ENCODE measurements around the gene SPPL2B. TPM values are rescaled to one million over a fixed set of nuclear protein-coding genes. Genes with fewer than 3 reads are reported as not detected.
A peak's percentile ranks its signal among the peaks of the same experiment; 100 is the strongest.

SPPL2B gene
- total and polyA plus RNA-seq, 9 of the 15 experiments (the other 6 are each of a cell fraction or from before 2014, with no cell fraction given): 0.20 to 81.2 (median 15.1) TPM

DNA sequence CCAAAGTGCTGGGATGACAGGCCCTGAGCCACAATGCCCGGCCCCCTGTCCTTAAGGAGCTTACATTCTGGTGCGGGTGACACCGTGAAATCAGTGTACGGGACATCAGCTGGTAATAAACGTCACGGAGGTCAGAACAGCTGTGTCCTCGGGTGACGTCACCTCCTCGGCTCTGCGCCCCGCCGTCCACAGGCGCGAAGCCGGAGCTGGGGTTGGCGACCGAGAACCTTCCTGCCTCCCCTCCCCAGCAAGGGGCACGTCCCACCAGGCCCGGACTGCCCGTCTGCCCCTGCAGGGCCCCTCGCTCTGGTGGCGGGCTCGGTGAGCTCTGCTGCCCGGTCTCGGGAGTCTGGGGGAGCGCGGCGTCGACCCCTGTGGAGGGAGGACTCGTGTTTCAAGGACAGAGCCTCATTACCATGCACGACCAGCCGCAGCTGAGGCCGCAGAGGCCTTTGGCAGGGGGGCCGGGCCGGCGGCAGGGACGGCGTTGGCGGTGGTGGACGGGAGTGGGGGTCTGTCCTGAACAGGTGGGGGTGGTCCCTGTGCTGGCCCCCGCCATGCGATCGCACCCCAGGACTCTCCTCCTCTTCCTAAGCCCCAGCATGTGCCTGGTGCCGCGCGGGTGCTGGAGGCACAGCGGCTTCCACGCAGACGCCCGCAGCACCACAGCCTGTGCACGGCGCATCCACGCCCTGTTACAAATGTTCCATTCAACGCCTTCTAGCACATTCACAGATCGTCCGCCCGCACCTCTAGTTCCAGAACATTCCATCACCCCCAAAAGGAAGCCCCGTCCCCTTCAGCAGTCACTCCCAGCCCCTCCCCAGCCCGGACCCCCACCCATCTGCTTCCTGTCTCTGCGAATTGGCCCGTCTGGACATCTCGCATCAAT is 25.9 kb upstream of the SPPL2B start (continued):
- TF ChIP-seq FOSL1 (tag; conservative IDR thresholded peaks at IDR 0.05) (no peak), POLR2G (IDR thresholded peaks at IDR 0.05; ENCODE audit: low read depth, low read length) (peak; percentile 38; the same call in 1 of the 2 replicates), MTA1 (IDR thresholded peaks at IDR 0.05; ENCODE audit: borderline replicate concordance) (no peak), ZNF780A (CRISPR knock-in tag; IDR thresholded peaks at IDR 0.05) (no peak), MGA (IDR thresholded peaks at IDR 0.05) (peak; percentile 63), JUN (IDR thresholded peaks at IDR 0.05; ENCODE audit: borderline replicate concordance, low read depth, low read length) (peak; percentile 63; the same call in 1 of the 2 replicates), JUN (CRISPR knock-in tag; IDR thresholded peaks at IDR 0.05; ENCODE audit: borderline replicate concordance) (no peak), NFATC3 (IDR thresholded peaks at IDR 0.05) (no peak), SNIP1 (IDR thresholded peaks at IDR 0.05; ENCODE audit: low read depth) (no peak), RBM15 (IDR thresholded peaks at IDR 0.05; ENCODE audit: insufficient read depth, low read length) (no peak), NR2C1 (IDR thresholded peaks at IDR 0.05) (peak; percentile 34; the same call in 1 of the 2 replicates), NR2C1 (tag; IDR thresholded peaks at IDR 0.05) (no peak), MBD2 (IDR thresholded peaks at IDR 0.05; ENCODE audit: borderline replicate concordance, low read depth) (0 out of 2 replicates have a peak, but pooled peaks have one; percentile 16), BRF1 (IDR thresholded peaks at IDR 0.05; ENCODE audit: borderline replicate concordance, extremely low read depth, insufficient read length) (no peak), ZNF316 (IDR thresholded peaks at IDR 0.05) (peak; percentile 62), ATF3 (IDR thresholded peaks at IDR 0.05) (peak; percentile 98), ATF3 (CRISPR knock-in tag; conservative IDR thresholded peaks at IDR 0.05) (no peak)

Measured in K562 (cell line).